Bronchial epithelial cell (primary cell): Measurements from ENCODE around the gene ENPP3. TPM values are rescaled to one million over a fixed set of nuclear protein-coding genes. Genes with fewer than 3 reads are reported as not detected.

Experiments used
- DNase-seq: peaks from one replicate; pipeline ENCODE4 v3.0.0-alpha.2; 2010; ENCODE audit warnings: low read depth
- FAIRE-seq: peaks from 2 replicates; lab custom pipeline; 2011; peaks lifted over from hg19 to GRCh38; lab: Jason Lieb, UNC
- H3K27me3 ChIP-seq: 2 replicates; pipeline ENCODE4 v1.5.1; 2011; ENCODE audit warnings: low read length; ENCODE audit not compliant: control insufficient read depth, insufficient read depth
- H3K36me3 ChIP-seq: 2 replicates; pipeline ENCODE4 v1.5.1; 2011; ENCODE audit warnings: low read length; ENCODE audit not compliant: control insufficient read depth, insufficient read depth
- H3K4me3 ChIP-seq: 2 replicates; pipeline ENCODE4 v1.5.1; 2011; ENCODE audit warnings: mild to moderate bottlenecking, low read depth, low read length, control low read depth
- CTCF ChIP-seq: IDR thresholded peaks from 2 replicates; pipeline ENCODE4 v1.5.1; 2011; ENCODE audit warnings: mild to moderate bottlenecking, moderate library complexity, low read length, control low read depth, inconsistent platforms; ENCODE audit not compliant: insufficient read depth, severe bottlenecking
- total RNA-seq: library from RNA; depleted of rRNA; stranded (reverse); fragments of >200 nt; gene quantifications from 2 replicates; pipeline ENCODE4 v1.2.1, GENCODE V29; 2014

ENPP3 gene
- total RNA-seq, 1 donor from 2014 or later = not detected

GRCh38 chr6:131754088-131754487, 117.0 kb downstream of the ENPP3 start:
- no peak for DNase-seq
- Histone ChIP-seq H3K36me3 (no peaks in the 10 kb centered on the region), H3K4me3 (no peak overlapping the region), H3K27me3 (no peaks in the 10 kb centered on the region)
- TF ChIP-seq CTCF = no peak
- no peak for FAIRE-seq

- Histone ChIP-seq H3K27me3 (no peaks in the 10 kb centered on the region), H3K4me3 (no peak overlapping the region), H3K36me3 (no peaks in the 10 kb centered on the region)
- FAIRE-seq (no peak), DNase-seq (no peak)
- TF ChIP-seq CTCF = no peak
These were observed 117.8 kb downstream of the ENPP3 start for GRCh38 chr6:131754715-131755567.

GRCh38 chr6:131755597-131755996, 118.5 kb downstream of the ENPP3 start:
- FAIRE-seq (no peak), DNase-seq (no peak)
- no peaks in the 10 kb centered on the region for H3K27me3 ChIP-seq
- TF ChIP-seq CTCF = no peak
- H3K36me3 ChIP-seq = no peaks in the 10 kb centered on the region
- no peak overlapping the region for H3K4me3 ChIP-seq

- Histone ChIP-seq H3K36me3 (no peaks in the 10 kb centered on the region), H3K27me3 (no peaks in the 10 kb centered on the region), H3K4me3 (no peak overlapping the region)
- no peak for TF ChIP-seq CTCF
- DNase-seq (no peak), FAIRE-seq (no peak)
These were observed 118.9 kb downstream of the ENPP3 start for GRCh38 chr6:131756039-131756438.

GRCh38 chr6:131758920-131759319, 121.8 kb downstream of the ENPP3 start:
- no peak overlapping the region for H3K4me3 ChIP-seq
- no peak for TF ChIP-seq CTCF
- DNase-seq (no peak), FAIRE-seq (no peak)
- H3K27me3 ChIP-seq = no peaks in the 10 kb centered on the region
- no peaks in the 10 kb centered on the region for H3K36me3 ChIP-seq
